HepG2 (cell line): ENCODE results near the gene NUP85. TPM values are rescaled to one million over a fixed set of nuclear protein-coding genes. Genes with fewer than 3 reads are reported as not detected.
A peak's percentile ranks its signal among the peaks of the same experiment; 100 is the strongest.

ENCODE experiments used
- EZH2 ChIP-seq: conservative IDR thresholded peaks from 2 replicates; pipeline ENCODE4 v1.6.1; 2012; ENCODE audit warnings: mild to moderate bottlenecking, low read depth, low read length, moderate library complexity
- HOXA9 ChIP-seq: sonication (generic); formaldehyde crosslinking; IDR thresholded peaks from 2 replicates; pipeline ENCODE4 v1.8.1; 2022; ENCODE audit warnings: missing genetic modification reagents, mild to moderate bottlenecking, moderate library complexity, borderline replicate concordance
- KDM2A ChIP-seq: sonication (generic); formaldehyde crosslinking; IDR thresholded peaks from 2 replicates; pipeline ENCODE4 v1.4.0; 2020; ENCODE audit warnings: low read depth, missing genetic modification reagents, borderline replicate concordance
- RFXAP ChIP-seq: sonication (generic); formaldehyde crosslinking; IDR thresholded peaks from 2 replicates; pipeline ENCODE4 v1.4.0; 2020; ENCODE audit warnings: missing genetic modification reagents, borderline replicate concordance
- SAFB2 ChIP-seq: sonication (generic); formaldehyde crosslinking; IDR thresholded peaks from 2 replicates; pipeline ENCODE4 v1.5.1; 2020; ENCODE audit warnings: missing genetic modification reagents, low read depth, mild to moderate bottlenecking, borderline replicate concordance
- SOX5 ChIP-seq: IDR thresholded peaks from 2 replicates; pipeline ENCODE4 v1.6.1; 2016; ENCODE audit warnings: borderline replicate concordance
- YEATS2 ChIP-seq: sonication (generic); formaldehyde crosslinking; IDR thresholded peaks from 2 replicates; pipeline ENCODE4 v1.4.0; 2020; ENCODE audit warnings: missing genetic modification reagents, borderline replicate concordance
- ZNF24 ChIP-seq: fragments of 450-650 bp; IDR thresholded peaks from 2 replicates; pipeline ENCODE4 v1.6.1; 2017; ENCODE audit warnings: antibody characterized with exemption, mild to moderate bottlenecking
- ZNF296 ChIP-seq: sonication (generic); formaldehyde crosslinking; conservative IDR thresholded peaks from 2 replicates; pipeline ENCODE4 v1.5.0; 2020; ENCODE audit warnings: mild to moderate bottlenecking, missing genetic modification reagents
- ZNF432 ChIP-seq: sonication (generic); formaldehyde crosslinking; IDR thresholded peaks from 2 replicates; pipeline ENCODE4 v1.5.0; 2020; ENCODE audit warnings: missing genetic modification reagents, mild to moderate bottlenecking, borderline replicate concordance
- ZNF660 ChIP-seq: sonication (generic); formaldehyde crosslinking; IDR thresholded peaks from 2 replicates; pipeline ENCODE4 v1.5.1; 2020; ENCODE audit warnings: mild to moderate bottlenecking, low read depth, missing genetic modification reagents, borderline replicate concordance
- polyA plus RNA-seq, 8 experiments: library from polyadenylated mRNA; depleted of rRNA in 3 of 8; stranded (reverse) in 7 of 8; unstranded in 1 of 8; fragments of >200 nt; fragmentation: Illumina TruSeq in 4 of 8; extraction: Trizol in 4 of 8; gene quantifications; 2 replicates each; pipeline versions ENCODE4 v1.2.1 to v1.2.3, GENCODE V29; 2011 to 2016; ENCODE audit warnings: low read depth in 4 of 8, missing spikeins in 1 of 8, mixed read lengths in 1 of 8; ENCODE audit not compliant: insufficient read depth in 1 of 8
- total RNA-seq, 5 experiments: library from RNA; depleted of rRNA; stranded (reverse); fragments of >200 nt; fragmentation: Illumina TruSeq; extraction: Trizol; gene quantifications; 2 replicates each; pipeline ENCODE4 v1.2.3, GENCODE V29; 2016; ENCODE audit warnings: low read depth in 1 of 5
- TF ChIP-seq, protein P1 (sequence below): sonication (generic); formaldehyde crosslinking; IDR thresholded peaks from 2 replicates; pipeline ENCODE4 v1.5.1; 2020; ENCODE audit warnings: mild to moderate bottlenecking, missing genetic modification reagents, borderline replicate concordance
- TF ChIP-seq, protein P2 (sequence below): sonication (generic); formaldehyde crosslinking; IDR thresholded peaks from 2 replicates; pipeline ENCODE4 v1.8.1; 2022; ENCODE audit warnings: mild to moderate bottlenecking, missing genetic modification reagents
- TF ChIP-seq, protein P3 (sequence below): sonication (generic); formaldehyde crosslinking; IDR thresholded peaks from 2 replicates; pipeline ENCODE4 v1.4.0; 2020; ENCODE audit warnings: missing genetic modification reagents, mild to moderate bottlenecking, borderline replicate concordance
- TF ChIP-seq, protein P4 (sequence below): sonication (generic); formaldehyde crosslinking; IDR thresholded peaks from 2 replicates; pipeline ENCODE4 v1.9.0; 2021; ENCODE audit warnings: missing genetic modification reagents, mild to moderate bottlenecking, borderline replicate concordance
- TF ChIP-seq, protein P5 (sequence below): sonication (generic); formaldehyde crosslinking; IDR thresholded peaks from 2 replicates; pipeline ENCODE4 v1.8.1; 2023; ENCODE audit warnings: mild to moderate bottlenecking, moderate library complexity, missing genetic modification reagents
- TF ChIP-seq, protein P6 (sequence below): sonication (generic); formaldehyde crosslinking; IDR thresholded peaks from 2 replicates; pipeline ENCODE4 v1.9.0; 2021; ENCODE audit warnings: missing genetic modification reagents, mild to moderate bottlenecking, borderline replicate concordance

NUP85 gene
- total and polyA plus RNA-seq, 2 of the 13 experiments (the other 11 are each of a cell fraction or from before 2014, with no cell fraction given): 89.1 to 124 TPM

DNA sequence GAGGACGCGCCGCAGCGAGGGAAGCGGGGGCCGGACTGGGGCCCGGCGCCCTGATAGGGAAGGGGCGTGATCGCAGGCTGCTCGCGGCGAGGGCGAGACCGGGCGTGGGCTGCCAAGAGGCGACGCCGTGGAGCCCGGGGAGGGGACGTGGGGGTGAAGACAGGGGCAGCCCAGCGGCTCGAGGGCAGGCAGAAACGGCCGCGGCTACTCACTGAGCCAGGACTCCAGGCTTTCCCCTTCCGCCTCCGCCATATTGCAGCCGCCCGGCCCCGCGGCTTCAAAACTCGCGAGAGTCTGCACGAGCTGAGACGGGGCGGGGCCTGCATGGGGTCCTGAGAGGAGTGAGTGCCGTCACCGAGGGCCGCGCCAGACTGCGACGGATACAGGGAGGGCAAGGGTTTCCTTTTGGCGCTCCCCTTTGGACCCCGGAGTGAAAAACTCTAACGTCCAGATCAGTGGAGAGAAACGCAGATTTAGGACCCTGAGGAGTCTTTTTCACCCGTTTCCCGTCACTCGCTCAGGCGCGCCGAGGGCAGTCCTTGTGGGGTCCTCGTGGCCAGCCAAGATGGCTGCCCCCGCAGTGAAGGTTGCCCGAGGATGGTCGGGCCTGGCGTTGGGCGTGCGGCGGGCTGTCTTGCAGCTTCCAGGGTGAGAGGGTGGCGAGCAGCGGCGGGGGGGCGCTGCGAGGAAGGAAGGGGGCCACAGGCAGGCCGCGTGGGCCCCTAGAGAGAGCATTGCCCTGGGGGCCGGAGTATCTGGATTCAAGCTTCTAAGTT lies 56.0 kb downstream of the NUP85 start, which contains the start of the genes GGA3 and MRPS7 (continued):
- TF ChIP-seq EZH2: no peak
- TF ChIP-seq, protein P1, sequence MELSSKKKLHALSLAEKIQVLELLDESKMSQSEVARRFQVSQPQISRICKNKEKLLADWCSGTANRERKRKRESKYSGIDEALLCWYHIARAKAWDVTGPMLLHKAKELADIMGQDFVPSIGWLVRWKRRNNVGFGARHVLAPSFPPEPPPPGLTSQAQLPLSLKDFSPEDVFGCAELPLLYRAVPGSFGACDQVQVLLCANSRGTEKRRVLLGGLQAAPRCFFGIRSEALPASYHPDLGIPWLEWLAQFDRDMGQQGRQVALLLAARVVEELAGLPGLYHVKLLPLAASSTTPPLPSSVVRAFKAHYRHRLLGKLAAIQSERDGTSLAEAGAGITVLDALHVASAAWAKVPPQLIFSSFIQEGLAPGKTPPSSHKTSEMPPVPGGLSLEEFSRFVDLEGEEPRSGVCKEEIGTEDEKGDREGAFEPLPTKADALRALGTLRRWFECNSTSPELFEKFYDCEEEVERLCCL (CRISPR knock-in tag): peak; percentile 67; the same call in 1 of the 2 replicates
- TF ChIP-seq RFXAP: peak; percentile 77
- TF ChIP-seq, protein P2, sequence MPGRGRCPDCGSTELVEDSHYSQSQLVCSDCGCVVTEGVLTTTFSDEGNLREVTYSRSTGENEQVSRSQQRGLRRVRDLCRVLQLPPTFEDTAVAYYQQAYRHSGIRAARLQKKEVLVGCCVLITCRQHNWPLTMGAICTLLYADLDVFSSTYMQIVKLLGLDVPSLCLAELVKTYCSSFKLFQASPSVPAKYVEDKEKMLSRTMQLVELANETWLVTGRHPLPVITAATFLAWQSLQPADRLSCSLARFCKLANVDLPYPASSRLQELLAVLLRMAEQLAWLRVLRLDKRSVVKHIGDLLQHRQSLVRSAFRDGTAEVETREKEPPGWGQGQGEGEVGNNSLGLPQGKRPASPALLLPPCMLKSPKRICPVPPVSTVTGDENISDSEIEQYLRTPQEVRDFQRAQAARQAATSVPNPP: 0 out of 2 replicates have a peak, but pooled peaks have one; percentile 86
- TF ChIP-seq SOX5 (CRISPR knock-in tag): peak; percentile 40; the same call in 1 of the 2 replicates
- peak; percentile 83; the same call in 1 of the 2 replicates for TF ChIP-seq KDM2A (CRISPR knock-in tag)
- TF ChIP-seq HOXA9 (CRISPR knock-in tag): no peak
- no peak for TF ChIP-seq ZNF24
- TF ChIP-seq, protein P3, sequence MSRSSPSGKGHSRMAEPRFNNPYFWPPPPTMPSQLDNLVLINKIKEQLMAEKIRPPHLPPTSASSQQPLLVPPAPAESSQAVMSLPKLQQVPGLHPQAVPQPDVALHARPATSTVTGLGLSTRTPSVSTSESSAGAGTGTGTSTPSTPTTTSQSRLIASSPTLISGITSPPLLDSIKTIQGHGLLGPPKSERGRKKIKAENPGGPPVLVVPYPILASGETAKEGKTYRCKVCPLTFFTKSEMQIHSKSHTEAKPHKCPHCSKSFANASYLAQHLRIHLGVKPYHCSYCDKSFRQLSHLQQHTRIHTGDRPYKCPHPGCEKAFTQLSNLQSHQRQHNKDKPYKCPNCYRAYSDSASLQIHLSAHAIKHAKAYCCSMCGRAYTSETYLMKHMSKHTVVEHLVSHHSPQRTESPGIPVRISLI (CRISPR knock-in tag): no peak; the same call in 1 of the 2 replicates
- no peak; the same call in 1 of the 2 replicates for TF ChIP-seq ZNF296 (CRISPR knock-in tag)
- TF ChIP-seq ZNF660: no peak
- TF ChIP-seq YEATS2: peak; percentile 97
- TF ChIP-seq, protein P4, sequence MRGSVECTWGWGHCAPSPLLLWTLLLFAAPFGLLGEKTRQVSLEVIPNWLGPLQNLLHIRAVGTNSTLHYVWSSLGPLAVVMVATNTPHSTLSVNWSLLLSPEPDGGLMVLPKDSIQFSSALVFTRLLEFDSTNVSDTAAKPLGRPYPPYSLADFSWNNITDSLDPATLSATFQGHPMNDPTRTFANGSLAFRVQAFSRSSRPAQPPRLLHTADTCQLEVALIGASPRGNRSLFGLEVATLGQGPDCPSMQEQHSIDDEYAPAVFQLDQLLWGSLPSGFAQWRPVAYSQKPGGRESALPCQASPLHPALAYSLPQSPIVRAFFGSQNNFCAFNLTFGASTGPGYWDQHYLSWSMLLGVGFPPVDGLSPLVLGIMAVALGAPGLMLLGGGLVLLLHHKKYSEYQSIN (CRISPR knock-in tag): no peak
- TF ChIP-seq, protein P5, sequence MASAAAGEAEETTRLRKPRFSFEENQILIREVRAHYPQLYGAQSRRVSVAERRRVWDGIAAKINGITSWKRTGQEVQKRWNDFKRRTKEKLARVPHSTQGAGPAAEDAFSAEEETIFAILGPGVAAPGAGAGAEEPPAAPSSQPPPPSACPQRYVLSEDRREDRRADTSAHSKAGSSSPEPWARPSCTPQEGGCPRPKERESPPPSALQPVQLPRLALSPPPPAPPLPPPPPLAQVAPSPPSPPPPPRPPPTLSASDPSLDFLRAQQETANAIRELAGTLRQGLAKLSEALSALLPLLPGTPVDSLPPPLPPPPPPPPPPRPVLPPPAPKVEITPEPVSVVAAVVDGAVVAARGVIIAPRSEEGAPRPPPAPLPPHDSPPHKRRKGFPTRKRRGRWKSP (CRISPR knock-in tag): peak; percentile 90
- TF ChIP-seq, protein P6, sequence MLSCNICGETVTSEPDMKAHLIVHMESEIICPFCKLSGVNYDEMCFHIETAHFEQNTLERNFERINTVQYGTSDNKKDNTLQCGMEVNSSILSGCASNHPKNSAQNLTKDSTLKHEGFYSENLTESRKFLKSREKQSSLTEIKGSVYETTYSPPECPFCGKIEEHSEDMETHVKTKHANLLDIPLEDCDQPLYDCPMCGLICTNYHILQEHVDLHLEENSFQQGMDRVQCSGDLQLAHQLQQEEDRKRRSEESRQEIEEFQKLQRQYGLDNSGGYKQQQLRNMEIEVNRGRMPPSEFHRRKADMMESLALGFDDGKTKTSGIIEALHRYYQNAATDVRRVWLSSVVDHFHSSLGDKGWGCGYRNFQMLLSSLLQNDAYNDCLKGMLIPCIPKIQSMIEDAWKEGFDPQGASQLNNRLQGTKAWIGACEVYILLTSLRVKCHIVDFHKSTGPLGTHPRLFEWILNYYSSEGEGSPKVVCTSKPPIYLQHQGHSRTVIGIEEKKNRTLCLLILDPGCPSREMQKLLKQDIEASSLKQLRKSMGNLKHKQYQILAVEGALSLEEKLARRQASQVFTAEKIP (CRISPR knock-in tag): no peak
- peak; percentile 92 for TF ChIP-seq SAFB2 (CRISPR knock-in tag)
- TF ChIP-seq ZNF432 (CRISPR knock-in tag): no peak
